ENCODE data around the gene HORMAD2. TPM values are rescaled to one million over a fixed set of nuclear protein-coding genes. Genes with fewer than 3 reads are reported as not detected.

Gene HORMAD2
- total and polyA plus RNA-seq, 2 donors (not counting 1 experiment from before 2014, with no cell fraction given) = not detected

DNA sequence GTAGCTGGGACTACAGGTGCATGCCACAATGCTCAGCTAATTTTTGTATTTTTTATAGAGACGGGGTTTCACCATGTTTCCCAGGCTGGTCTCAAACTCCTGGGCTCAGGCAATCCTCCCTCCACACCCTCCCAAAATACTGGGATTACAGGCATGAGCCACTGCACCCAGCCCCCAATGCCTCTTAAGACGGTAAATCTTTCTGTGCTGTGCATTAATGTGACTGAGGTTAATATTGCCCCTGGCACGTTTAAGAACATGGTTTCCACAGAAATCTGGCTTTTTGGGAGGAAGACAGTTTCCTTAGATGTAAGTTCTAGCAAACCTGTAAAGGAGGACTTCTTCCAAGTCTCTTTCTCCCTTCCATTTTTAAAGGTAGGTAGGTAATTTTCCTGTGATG lies 6.1 kb upstream of the HORMAD2 start:
- Histone ChIP-seq H3K9me3 (ENCODE audit: control insufficient read depth, insufficient read depth, low read depth, low read length) (no peaks in the 10 kb centered on the region), H3K9ac (ENCODE audit: insufficient read depth, low read length) (no peak overlapping the region), H3K4me1 (ENCODE audit: control insufficient read depth, extremely low read depth, insufficient read depth, low read length) (no peaks in the 10 kb centered on the region), H4K20me1 (ENCODE audit: control insufficient read depth, extremely low read depth, insufficient read depth, low read length) (no peaks in the 10 kb centered on the region), H3K36me3 (ENCODE audit: control insufficient read depth, insufficient read depth, low read length) (no peaks in the 10 kb centered on the region), H3K4me3 (replicated peaks in 1 of 4; ENCODE audit: control extremely low read depth in 1 of 4, insufficient read depth in 1 of 4, low read depth in 3 of 4, low read length in 4 of 4) (no peak overlapping the region), H3K79me2 (ENCODE audit: control insufficient read depth, insufficient read depth, low read length) (no peaks in the 10 kb centered on the region), H2AFZ (ENCODE audit: low read length) (no peak overlapping the region), H3K27me3 (ENCODE audit: control insufficient read depth, insufficient read depth, low read length) (peaks cover 8% of the 10 kb centered on the region), H3K27ac (ENCODE audit: insufficient read depth, low read length) (no peak overlapping the region), H3K4me2 (ENCODE audit: extremely low read depth, insufficient read depth, low read length) (no peak overlapping the region)
- DNase-seq (ENCODE audit: low read depth in 2 of 2) = no peak
- no peak for TF ChIP-seq CTCF (conservative IDR thresholded peaks at IDR 0.05 in 1 of 2, IDR thresholded peaks at IDR 0.05 in 1 of 2; ENCODE audit: low read depth in 1 of 2, low read length in 2 of 2)
- no peak for TF ChIP-seq EZH2 (IDR thresholded peaks at IDR 0.05; ENCODE audit: low read length, missing control alignments)

- Histone ChIP-seq H3K4me3 (replicated peaks in 1 of 4; ENCODE audit: control extremely low read depth in 1 of 4, insufficient read depth in 1 of 4, low read depth in 3 of 4, low read length in 4 of 4) (no peak overlapping the region), H3K4me1 (ENCODE audit: control insufficient read depth, extremely low read depth, insufficient read depth, low read length) (no peaks in the 10 kb centered on the region), H3K9ac (ENCODE audit: insufficient read depth, low read length) (no peak overlapping the region), H4K20me1 (ENCODE audit: control insufficient read depth, extremely low read depth, insufficient read depth, low read length) (no peaks in the 10 kb centered on the region), H3K79me2 (ENCODE audit: control insufficient read depth, insufficient read depth, low read length) (no peaks in the 10 kb centered on the region), H3K9me3 (ENCODE audit: control insufficient read depth, insufficient read depth, low read depth, low read length) (no peaks in the 10 kb centered on the region), H2AFZ (ENCODE audit: low read length) (no peak overlapping the region), H3K27ac (ENCODE audit: insufficient read depth, low read length) (no peak overlapping the region), H3K4me2 (ENCODE audit: extremely low read depth, insufficient read depth, low read length) (no peak overlapping the region), H3K36me3 (ENCODE audit: control insufficient read depth, insufficient read depth, low read length) (no peaks in the 10 kb centered on the region), H3K27me3 (ENCODE audit: control insufficient read depth, insufficient read depth, low read length) (peaks cover 8% of the 10 kb centered on the region)
- TF ChIP-seq CTCF (conservative IDR thresholded peaks at IDR 0.05 in 1 of 2, IDR thresholded peaks at IDR 0.05 in 1 of 2; ENCODE audit: low read depth in 1 of 2, low read length in 2 of 2) (no peak), EZH2 (IDR thresholded peaks at IDR 0.05; ENCODE audit: low read length, missing control alignments) (no peak)
- DNase-seq (ENCODE audit: low read depth in 2 of 2) = no peak
These were observed 5.3 kb upstream of the HORMAD2 start for GRCh38 chr22:30074994-30075393.

DNA sequence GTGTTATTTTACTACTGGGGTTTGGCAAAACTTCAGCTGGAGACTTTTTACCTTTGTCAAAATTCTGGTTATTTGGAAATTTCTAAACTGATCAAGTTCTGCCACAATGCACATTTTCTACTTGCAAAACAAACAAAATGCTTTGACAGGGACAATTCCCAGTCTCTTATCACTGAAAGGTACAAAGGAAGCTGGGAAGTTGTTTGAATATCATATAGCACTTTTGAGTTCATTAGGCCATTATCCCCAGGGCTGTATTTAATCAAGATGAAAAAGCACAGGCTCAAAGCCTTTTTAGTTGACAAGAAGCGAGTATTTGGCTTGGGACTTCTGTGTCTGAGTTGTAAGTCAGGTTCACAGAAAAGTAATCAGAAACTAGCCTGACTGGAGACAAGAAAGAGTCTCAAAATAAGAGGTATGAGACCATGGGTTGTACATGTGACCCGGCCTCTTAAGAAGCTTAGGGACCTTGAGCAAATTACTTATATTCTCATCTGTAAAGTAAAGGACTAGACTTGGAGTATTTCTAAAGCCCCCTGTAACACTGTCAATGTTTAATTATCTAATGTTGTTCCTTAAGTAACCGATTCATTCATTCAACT lies 2.9 kb upstream of the HORMAD2 start:
- DNase-seq (ENCODE audit: low read depth in 2 of 2) = no peak
- peaks cover 8% of the 10 kb centered on the region for H3K27me3 ChIP-seq (ENCODE audit: control insufficient read depth, insufficient read depth, low read length)
- no peak overlapping the region for H2AFZ ChIP-seq (ENCODE audit: low read length)
- H4K20me1 ChIP-seq (ENCODE audit: control insufficient read depth, extremely low read depth, insufficient read depth, low read length) = no peaks in the 10 kb centered on the region
- no peaks in the 10 kb centered on the region for H3K4me1 ChIP-seq (ENCODE audit: control insufficient read depth, extremely low read depth, insufficient read depth, low read length)
- no peak overlapping the region for H3K4me3 ChIP-seq (replicated peaks in 1 of 4; ENCODE audit: control extremely low read depth in 1 of 4, insufficient read depth in 1 of 4, low read depth in 3 of 4, low read length in 4 of 4)
- no peak overlapping the region for H3K4me2 ChIP-seq (ENCODE audit: extremely low read depth, insufficient read depth, low read length)
- no peaks in the 10 kb centered on the region for H3K9me3 ChIP-seq (ENCODE audit: control insufficient read depth, insufficient read depth, low read depth, low read length)
- H3K9ac ChIP-seq (ENCODE audit: insufficient read depth, low read length) = no peak overlapping the region
- H3K79me2 ChIP-seq (ENCODE audit: control insufficient read depth, insufficient read depth, low read length) = no peaks in the 10 kb centered on the region
- no peak overlapping the region for H3K27ac ChIP-seq (ENCODE audit: insufficient read depth, low read length)
- H3K36me3 ChIP-seq (ENCODE audit: control insufficient read depth, insufficient read depth, low read length) = no peaks in the 10 kb centered on the region
- TF ChIP-seq EZH2 (IDR thresholded peaks at IDR 0.05; ENCODE audit: low read length, missing control alignments) (no peak), CTCF (conservative IDR thresholded peaks at IDR 0.05 in 1 of 2, IDR thresholded peaks at IDR 0.05 in 1 of 2; ENCODE audit: low read depth in 1 of 2, low read length in 2 of 2) (no peak)
